Duodenal mucosa (tissue), 2 donors: Measurements from ENCODE around the gene ALDH1L1.

Experiments used
- H3K27ac ChIP-seq: one replicate; pipeline ENCODE4 v1.7.0; 2013; ENCODE audit warnings: low read depth, low read length
- H3K27me3 ChIP-seq, 2 donors: one replicate each; pipeline ENCODE4 v1.7.0; 2013; ENCODE audit warnings: low read length in 2 of 2, control low read depth in 1 of 2; ENCODE audit not compliant: insufficient read depth in 2 of 2, control insufficient read depth in 1 of 2
- H3K36me3 ChIP-seq, 2 donors: one replicate each; pipeline ENCODE4 v1.7.0; 2013; ENCODE audit warnings: low read length in 2 of 2, control low read depth in 1 of 2; ENCODE audit not compliant: insufficient read depth in 2 of 2, control insufficient read depth in 1 of 2
- H3K4me1 ChIP-seq, 2 donors: one replicate each; pipeline ENCODE4 v1.7.0; 2013; ENCODE audit warnings: low read length in 2 of 2, control low read depth in 1 of 2; ENCODE audit not compliant: insufficient read depth in 2 of 2, control insufficient read depth in 1 of 2
- H3K4me3 ChIP-seq, 2 donors: one replicate each; pipeline ENCODE4 v1.7.0; 2013; ENCODE audit warnings: low read length in 2 of 2, low read depth in 1 of 2
- H3K9ac ChIP-seq, 2 donors: one replicate each; pipeline ENCODE4 v1.7.0; 2013; ENCODE audit warnings: low read length in 2 of 2, low read depth in 1 of 2
- H3K9me3 ChIP-seq, 2 donors: one replicate each; pipeline ENCODE4 v1.7.0; 2013; ENCODE audit warnings: low read length in 2 of 2, control low read depth in 1 of 2; ENCODE audit not compliant: control insufficient read depth in 1 of 2

ALDH1L1 gene

GRCh38 chr3:126155819-126156218 is 24.6 kb downstream of the ALDH1L1 start:
- no peaks in the 10 kb centered on the region for H3K27me3 ChIP-seq
- no peak overlapping the region for H3K4me3 ChIP-seq
- no peaks in the 10 kb centered on the region for H3K4me1 ChIP-seq
- no peaks in the 10 kb centered on the region for H3K9me3 ChIP-seq
- H3K36me3 ChIP-seq = no peaks in the 10 kb centered on the region
- no peak overlapping the region for H3K9ac ChIP-seq
- no peak overlapping the region for H3K27ac ChIP-seq

DNA sequence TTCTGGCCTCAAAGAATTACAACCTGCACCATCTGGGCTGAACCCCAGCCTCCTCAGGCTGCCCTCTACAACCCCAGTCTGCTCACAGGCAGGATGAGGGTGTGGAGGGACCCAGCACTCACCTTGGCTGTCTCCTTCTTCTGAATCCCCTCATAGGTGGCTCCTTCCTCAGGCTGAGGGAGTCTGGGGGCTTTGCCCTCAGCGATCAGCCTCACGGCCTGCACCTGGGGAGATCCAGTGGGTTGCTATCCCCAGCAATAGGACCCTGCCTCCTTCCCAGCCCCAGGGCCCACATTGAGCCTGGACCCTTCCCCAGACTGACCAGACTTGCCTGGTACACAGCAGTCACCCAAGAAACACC is 25.1 kb downstream of the ALDH1L1 start:
- no peaks in the 10 kb centered on the region for H3K36me3 ChIP-seq
- no peaks in the 10 kb centered on the region for H3K27me3 ChIP-seq
- H3K27ac ChIP-seq = no peak overlapping the region
- H3K9ac ChIP-seq = no peak overlapping the region
- no peaks in the 10 kb centered on the region for H3K9me3 ChIP-seq
- H3K4me1 ChIP-seq = no peaks in the 10 kb centered on the region
- H3K4me3 ChIP-seq = no peak overlapping the region

DNA sequence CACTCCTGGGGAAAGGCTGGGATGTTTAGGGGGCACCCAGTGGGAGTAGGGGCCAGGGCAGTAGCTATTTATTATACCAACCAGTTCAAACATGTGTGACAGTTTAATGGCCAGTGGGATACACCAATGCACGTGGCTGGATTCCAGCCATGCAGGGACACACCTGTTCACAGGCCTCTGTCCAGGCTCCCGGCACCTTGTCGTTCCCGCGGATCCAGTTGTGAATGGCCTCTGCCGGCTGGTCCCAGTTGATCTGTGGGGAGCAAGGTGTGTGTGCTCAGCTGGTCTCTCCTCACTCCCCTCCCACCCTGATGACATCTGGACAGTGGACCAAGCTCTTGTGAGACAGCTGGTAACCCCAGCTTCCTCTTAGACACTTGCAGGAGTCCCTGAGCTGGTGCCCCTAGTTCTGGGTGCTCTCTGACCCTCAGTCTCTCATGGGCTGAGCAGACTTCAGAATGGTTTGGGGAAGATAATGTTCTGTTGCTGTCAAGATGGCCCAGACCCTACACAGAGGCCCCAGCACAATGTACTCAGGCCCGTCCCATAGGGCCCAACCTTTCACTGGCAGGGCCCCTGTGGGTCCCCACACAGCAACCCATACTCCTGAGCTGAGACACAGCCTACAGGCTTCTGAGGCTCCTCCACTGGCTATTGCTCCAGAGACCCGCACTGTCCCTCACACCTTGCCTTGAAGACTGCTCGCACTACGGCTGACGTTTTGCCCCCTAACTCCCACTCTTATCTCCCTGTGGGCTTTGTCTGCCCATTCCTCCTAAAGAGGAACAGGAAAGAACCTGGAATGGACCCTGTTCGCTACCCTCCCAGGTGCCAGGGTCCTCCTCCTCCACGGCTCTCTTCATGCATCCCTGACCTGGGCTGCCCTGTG is 25.8 kb downstream of the ALDH1L1 start:
- Histone ChIP-seq H3K4me1 (no peaks in the 10 kb centered on the region), H3K9ac (no peak overlapping the region), H3K27ac (no peak overlapping the region), H3K4me3 (no peak overlapping the region), H3K36me3 (no peaks in the 10 kb centered on the region), H3K27me3 (no peaks in the 10 kb centered on the region), H3K9me3 (no peaks in the 10 kb centered on the region)

GRCh38 chr3:126153695-126154360 is 26.6 kb downstream of the ALDH1L1 start:
- no peaks in the 10 kb centered on the region for H3K27me3 ChIP-seq
- no peak overlapping the region for H3K9ac ChIP-seq
- no peaks in the 10 kb centered on the region for H3K36me3 ChIP-seq
- H3K27ac ChIP-seq = no peak overlapping the region
- H3K9me3 ChIP-seq = no peaks in the 10 kb centered on the region
- H3K4me3 ChIP-seq = no peak overlapping the region
- no peaks in the 10 kb centered on the region for H3K4me1 ChIP-seq

GRCh38 chr3:126152901-126153694 is 27.3 kb downstream of the ALDH1L1 start:
- no peaks in the 10 kb centered on the region for H3K27me3 ChIP-seq

DNA sequence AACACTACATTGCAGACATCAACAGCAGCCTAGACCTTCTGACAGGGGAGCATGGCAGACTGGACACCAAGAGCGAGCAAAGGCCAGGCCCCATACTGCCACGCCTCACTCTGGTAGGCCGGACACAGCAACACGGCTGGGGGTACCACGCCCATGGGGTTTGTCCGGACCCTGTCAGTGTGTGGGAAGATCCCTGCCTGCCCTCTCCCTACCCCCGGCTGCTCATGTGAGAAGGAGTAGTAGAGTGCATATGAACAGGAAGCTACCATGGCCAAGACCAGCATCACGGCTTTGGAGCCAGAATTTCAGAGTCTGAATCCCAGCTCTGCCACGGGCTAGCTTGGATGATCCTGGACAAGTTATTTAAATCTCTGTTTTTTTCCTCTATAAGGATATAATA is 27.9 kb downstream of the ALDH1L1 start:
- Histone ChIP-seq H3K9ac (no peak overlapping the region), H3K4me1 (no peaks in the 10 kb centered on the region), H3K4me3 (no peak overlapping the region), H3K27ac (no peak overlapping the region), H3K9me3 (no peaks in the 10 kb centered on the region), H3K36me3 (no peaks in the 10 kb centered on the region), H3K27me3 (no peaks in the 10 kb centered on the region)

More at GRCh38 chr3:126152901-126153694, 27.3 kb downstream of the ALDH1L1 start:
- H3K9me3 ChIP-seq = no peaks in the 10 kb centered on the region
- H3K4me3 ChIP-seq = no peak overlapping the region
- no peaks in the 10 kb centered on the region for H3K36me3 ChIP-seq
- H3K27ac ChIP-seq = no peak overlapping the region
- H3K4me1 ChIP-seq = no peaks in the 10 kb centered on the region
- no peak overlapping the region for H3K9ac ChIP-seq

GRCh38 chr3:126151562-126152302 is 28.7 kb downstream of the ALDH1L1 start:
- H3K27me3 ChIP-seq = no peaks in the 10 kb centered on the region
- H3K36me3 ChIP-seq = no peaks in the 10 kb centered on the region
- H3K4me3 ChIP-seq = no peak overlapping the region
- H3K27ac ChIP-seq = no peak overlapping the region
- no peak overlapping the region for H3K9ac ChIP-seq
- H3K4me1 ChIP-seq = no peaks in the 10 kb centered on the region
- no peaks in the 10 kb centered on the region for H3K9me3 ChIP-seq

GRCh38 chr3:126149960-126150515 is 30.3 kb downstream of the ALDH1L1 start:
- no peak overlapping the region for H3K4me3 ChIP-seq
- H3K9me3 ChIP-seq = no peaks in the 10 kb centered on the region
- no peak overlapping the region for H3K27ac ChIP-seq
- no peaks in the 10 kb centered on the region for H3K27me3 ChIP-seq
- no peaks in the 10 kb centered on the region for H3K36me3 ChIP-seq
- no peak overlapping the region for H3K9ac ChIP-seq
- no peaks in the 10 kb centered on the region for H3K4me1 ChIP-seq

DNA sequence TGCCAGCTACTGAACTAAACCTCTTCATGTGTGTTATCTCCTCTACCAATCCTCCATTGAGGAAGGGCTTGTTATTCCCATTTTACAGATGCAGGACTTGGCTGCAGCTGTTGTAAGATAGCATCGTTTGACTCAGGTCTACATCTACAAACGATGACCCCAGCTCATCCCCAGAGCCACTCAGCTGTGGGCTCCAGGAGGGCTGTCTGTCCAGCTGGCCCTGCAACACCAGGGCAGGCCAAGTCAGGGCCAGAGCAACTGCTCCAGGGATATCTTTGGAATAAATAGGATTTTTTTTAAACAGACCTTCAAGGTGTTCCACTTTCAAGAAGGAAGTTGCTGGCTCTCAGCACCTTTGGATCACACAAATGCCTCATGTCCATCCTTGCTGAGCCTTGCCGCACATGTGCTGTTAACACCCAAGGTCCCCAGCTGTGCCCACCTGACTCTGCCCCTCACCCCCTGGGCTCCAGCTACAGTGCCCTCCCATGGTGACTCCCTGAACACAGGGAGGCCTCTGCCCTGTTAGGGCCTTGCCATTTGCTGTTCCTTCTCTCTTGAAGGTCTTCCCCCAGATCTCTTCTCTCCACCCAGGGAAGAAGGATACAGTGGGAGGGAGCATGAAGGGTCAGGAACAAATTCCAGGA is 31.0 kb downstream of the ALDH1L1 start:
- H3K27ac ChIP-seq = no peak overlapping the region
- no peaks in the 10 kb centered on the region for H3K9me3 ChIP-seq
- H3K36me3 ChIP-seq = no peaks in the 10 kb centered on the region
- no peaks in the 10 kb centered on the region for H3K4me1 ChIP-seq
- no peak overlapping the region for H3K4me3 ChIP-seq
- H3K27me3 ChIP-seq = no peaks in the 10 kb centered on the region
- no peak overlapping the region for H3K9ac ChIP-seq
